PFSK-1 (cell line): Measurements from ENCODE around the gene ARFIP2.

Experiments
- FOXP2 ChIP-seq: optimal IDR thresholded peaks from 2 replicates; pipeline ENCODE3; 2011; ENCODE audit warnings: borderline replicate concordance, control low read depth, inconsistent platforms; ENCODE audit not compliant: insufficient read depth; ENCODE audit errors: extremely low read length, extremely low read depth
- POLR2AphosphoS5 ChIP-seq: IDR thresholded peaks from 2 replicates; pipeline ENCODE4 v1.6.1; 2012; ENCODE audit warnings: low read depth, mild to moderate bottlenecking, control low read depth, low read length, moderate library complexity
- SIN3A ChIP-seq: IDR thresholded peaks from 2 replicates; pipeline ENCODE4 v1.6.1; 2012; ENCODE audit warnings: mild to moderate bottlenecking, low read length, moderate library complexity, borderline replicate concordance; ENCODE audit not compliant: insufficient read depth
- TAF1 ChIP-seq: IDR thresholded peaks from 2 replicates; pipeline ENCODE4 v1.6.1; 2012; ENCODE audit warnings: low read length, control low read depth, borderline replicate concordance; ENCODE audit not compliant: insufficient read depth
- TF ChIP-seq, protein P1 (sequence below), 2 experiments: IDR thresholded peaks; 2 replicates each; pipeline versions ENCODE4 v1.6.1 to v1.8.0; 2011 to 2012; ENCODE audit warnings: low read depth in 2 of 2, low read length in 2 of 2, control low read depth in 1 of 2, inconsistent platforms in 1 of 2, mild to moderate bottlenecking in 1 of 2, moderate library complexity in 1 of 2; ENCODE audit not compliant: insufficient read depth in 1 of 2

The ARFIP2 gene

DNA sequence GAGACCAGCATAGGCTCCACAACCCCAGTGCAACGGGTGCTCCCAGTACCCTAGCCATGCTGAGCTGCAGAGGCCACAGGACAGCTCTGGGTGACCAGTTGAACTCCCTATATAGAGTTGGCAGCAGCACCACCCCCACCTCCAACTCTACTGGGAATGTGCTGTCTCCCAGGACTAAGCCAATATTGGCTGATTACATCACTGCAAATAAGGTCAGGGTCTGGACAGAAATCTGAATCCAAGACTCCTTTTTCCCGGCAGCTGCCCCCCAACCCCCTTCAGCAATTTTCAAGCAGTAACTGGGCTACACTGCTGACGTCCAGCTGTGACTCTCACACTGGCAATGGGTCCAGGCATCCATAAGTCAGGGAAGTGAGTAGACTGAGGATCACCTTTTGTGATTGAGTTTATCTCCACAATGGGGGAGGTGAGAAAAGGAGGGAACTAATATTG is 40.2 kb downstream of the ARFIP2 start, which contains the start of gene HPX:
Gene HPX (minus strand): TSS at position 82 of the 453 bp plus-strand sequence. CDS start 24 bp downstream, at position 58.
- no peak for TF ChIP-seq SIN3A
- TF ChIP-seq, protein P1, sequence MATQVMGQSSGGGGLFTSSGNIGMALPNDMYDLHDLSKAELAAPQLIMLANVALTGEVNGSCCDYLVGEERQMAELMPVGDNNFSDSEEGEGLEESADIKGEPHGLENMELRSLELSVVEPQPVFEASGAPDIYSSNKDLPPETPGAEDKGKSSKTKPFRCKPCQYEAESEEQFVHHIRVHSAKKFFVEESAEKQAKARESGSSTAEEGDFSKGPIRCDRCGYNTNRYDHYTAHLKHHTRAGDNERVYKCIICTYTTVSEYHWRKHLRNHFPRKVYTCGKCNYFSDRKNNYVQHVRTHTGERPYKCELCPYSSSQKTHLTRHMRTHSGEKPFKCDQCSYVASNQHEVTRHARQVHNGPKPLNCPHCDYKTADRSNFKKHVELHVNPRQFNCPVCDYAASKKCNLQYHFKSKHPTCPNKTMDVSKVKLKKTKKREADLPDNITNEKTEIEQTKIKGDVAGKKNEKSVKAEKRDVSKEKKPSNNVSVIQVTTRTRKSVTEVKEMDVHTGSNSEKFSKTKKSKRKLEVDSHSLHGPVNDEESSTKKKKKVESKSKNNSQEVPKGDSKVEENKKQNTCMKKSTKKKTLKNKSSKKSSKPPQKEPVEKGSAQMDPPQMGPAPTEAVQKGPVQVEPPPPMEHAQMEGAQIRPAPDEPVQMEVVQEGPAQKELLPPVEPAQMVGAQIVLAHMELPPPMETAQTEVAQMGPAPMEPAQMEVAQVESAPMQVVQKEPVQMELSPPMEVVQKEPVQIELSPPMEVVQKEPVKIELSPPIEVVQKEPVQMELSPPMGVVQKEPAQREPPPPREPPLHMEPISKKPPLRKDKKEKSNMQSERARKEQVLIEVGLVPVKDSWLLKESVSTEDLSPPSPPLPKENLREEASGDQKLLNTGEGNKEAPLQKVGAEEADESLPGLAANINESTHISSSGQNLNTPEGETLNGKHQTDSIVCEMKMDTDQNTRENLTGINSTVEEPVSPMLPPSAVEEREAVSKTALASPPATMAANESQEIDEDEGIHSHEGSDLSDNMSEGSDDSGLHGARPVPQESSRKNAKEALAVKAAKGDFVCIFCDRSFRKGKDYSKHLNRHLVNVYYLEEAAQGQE (IDR thresholded peaks at IDR 0.05; ENCODE audit: insufficient read depth in 1 of 2, low read depth in 2 of 2, low read length in 2 of 2): no peak
- no peak for TF ChIP-seq FOXP2
- no peak for TF ChIP-seq POLR2AphosphoS5
- TF ChIP-seq TAF1: no peak

DNA sequence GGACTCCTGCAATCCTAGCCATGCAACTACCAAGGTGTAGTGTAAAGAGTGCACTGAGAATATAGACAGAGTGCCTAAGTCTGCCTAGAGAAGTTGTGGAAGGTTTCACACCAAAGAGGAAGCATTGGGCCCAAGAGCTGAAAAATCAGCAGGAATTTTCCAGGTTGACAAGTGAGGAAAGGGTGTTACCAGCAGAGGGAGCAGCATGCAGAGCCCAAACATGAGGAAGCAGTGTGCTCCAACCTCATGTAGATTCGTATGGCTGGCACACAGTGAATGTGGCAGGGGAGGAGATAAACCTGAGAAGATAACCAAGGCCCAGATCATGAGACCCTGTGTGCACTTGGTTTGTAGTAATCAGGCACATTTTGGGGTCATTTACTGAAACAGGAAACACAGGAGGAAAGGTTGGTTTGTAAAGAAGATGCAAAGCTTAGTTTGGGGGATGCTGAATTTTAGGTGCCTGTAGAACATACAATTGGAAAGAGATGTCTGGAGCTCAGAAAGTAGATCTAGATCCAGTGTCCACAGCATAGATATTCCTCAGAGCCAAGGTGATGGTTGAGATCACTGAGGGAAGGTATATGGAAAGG is 42.1 kb downstream of the ARFIP2 start:
- no peak for TF ChIP-seq POLR2AphosphoS5
- no peak for TF ChIP-seq TAF1
- TF ChIP-seq SIN3A: no peak
- no peak for TF ChIP-seq FOXP2
- TF ChIP-seq, protein P1 (IDR thresholded peaks at IDR 0.05; ENCODE audit: insufficient read depth in 1 of 2, low read depth in 2 of 2, low read length in 2 of 2): no peak

DNA sequence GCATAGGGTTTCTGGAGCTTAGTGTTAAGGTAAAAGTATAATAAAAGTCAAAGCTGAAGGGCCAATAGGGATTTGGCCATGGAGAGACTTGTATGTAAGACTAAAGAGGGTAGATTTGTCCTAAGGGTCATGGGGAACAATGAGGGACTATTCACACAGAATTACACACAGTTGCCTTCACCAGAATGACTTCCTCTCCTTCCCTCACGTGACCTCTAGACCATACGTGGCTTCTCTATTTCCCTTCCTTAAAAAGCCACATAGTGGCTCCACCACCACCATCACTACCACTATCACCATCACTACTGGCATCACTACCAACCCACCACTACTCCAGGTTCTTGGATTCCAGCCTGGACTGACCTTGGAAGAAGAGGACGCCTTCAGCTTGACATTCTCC is 43.1 kb downstream of the ARFIP2 start:
- no peak for TF ChIP-seq FOXP2

DNA sequence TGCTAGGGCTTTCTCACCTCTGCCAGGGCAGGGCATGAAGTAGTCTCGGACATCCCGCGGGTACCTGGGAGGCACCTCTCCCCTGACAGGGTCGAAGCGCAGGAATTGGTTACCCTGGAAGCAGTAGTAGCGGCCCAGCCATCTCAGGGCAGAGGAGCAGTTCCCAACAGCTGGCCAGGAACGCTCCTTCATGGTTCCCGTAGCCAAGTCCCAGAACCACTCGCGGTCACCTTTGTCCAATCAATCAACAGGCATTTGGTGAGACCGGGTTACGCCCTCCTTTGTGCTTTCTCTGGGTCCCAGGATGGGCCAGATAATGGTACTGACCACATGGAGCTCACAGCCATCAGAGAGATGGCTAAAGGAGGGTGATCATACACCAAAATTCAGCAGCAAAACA is 43.7 kb downstream of the ARFIP2 start:
- no peak for TF ChIP-seq SIN3A
- no peak for TF ChIP-seq FOXP2
- TF ChIP-seq, protein P1 (IDR thresholded peaks at IDR 0.05; ENCODE audit: insufficient read depth in 1 of 2, low read depth in 2 of 2, low read length in 2 of 2): no peak
- no peak for TF ChIP-seq POLR2AphosphoS5
- no peak for TF ChIP-seq TAF1

DNA sequence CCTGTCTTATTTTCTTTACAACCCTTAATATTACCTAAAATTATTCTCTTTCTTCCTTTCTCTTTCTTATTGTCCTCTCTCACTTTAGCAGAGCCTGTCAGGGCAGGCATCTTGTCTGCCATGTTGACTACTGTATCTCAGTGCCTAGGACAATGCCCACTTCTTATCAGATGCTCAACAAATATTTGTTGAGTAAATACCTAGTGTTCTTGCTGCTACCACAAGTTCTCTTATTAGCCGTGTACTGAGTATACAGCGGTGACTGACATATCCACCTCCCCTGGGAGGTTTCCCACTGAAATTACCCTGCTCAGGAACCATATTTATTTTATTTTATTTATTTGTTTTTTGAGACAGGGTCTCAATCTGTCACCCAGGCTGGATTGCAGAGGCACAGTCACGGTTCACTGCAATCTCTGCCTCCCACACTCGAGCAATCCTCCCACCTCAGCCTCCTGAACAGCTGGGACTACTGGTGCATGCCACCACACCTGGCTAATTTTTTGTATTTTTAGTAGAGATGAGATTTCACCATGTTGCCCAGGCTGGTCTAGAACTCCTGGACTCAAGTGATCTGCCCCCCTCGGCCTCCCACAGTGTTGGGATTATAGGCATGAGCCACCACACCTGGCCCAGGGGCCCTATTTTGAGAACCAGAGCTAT is 47.0 kb downstream of the ARFIP2 start:
- TF ChIP-seq POLR2AphosphoS5 (no peak), TAF1 (no peak), FOXP2 (no peak)
- TF ChIP-seq, protein P1 (IDR thresholded peaks at IDR 0.05; ENCODE audit: insufficient read depth in 1 of 2, low read depth in 2 of 2, low read length in 2 of 2): no peak
